ENCODE data around the gene CPO. TPM values are rescaled to one million over a fixed set of nuclear protein-coding genes. Genes with fewer than 3 reads are reported as not detected.

CPO gene
- polyA plus RNA-seq, 1 donor (not counting 4 experiments of a cell fraction or from before 2014, with no cell fraction given) = 0.25 TPM

- no peaks in the 10 kb centered on the region for H3K79me2 ChIP-seq (ENCODE audit: control insufficient read depth, insufficient read depth, low read length)
- H3K9me1 ChIP-seq (ENCODE audit: control insufficient read depth, extremely low read depth, insufficient read depth, low read length) = no peaks in the 10 kb centered on the region
- H3K36me3 ChIP-seq (ENCODE audit: control insufficient read depth in 2 of 2, extremely low read depth in 1 of 2, insufficient read depth in 2 of 2, low read length in 2 of 2) = no peaks in the 10 kb centered on the region
- DNase-seq (ENCODE audit: low read depth, low spot score) (no peak), FAIRE-seq (no peak)
- H3K27me3 ChIP-seq (ENCODE audit: control insufficient read depth, extremely low read depth, insufficient read depth, low read length) = no peaks in the 10 kb centered on the region
- H3K4me1 ChIP-seq (ENCODE audit: control insufficient read depth, extremely low read depth, insufficient read depth, low read length) = peaks cover 11% of the 10 kb centered on the region
- H3K4me3 ChIP-seq (ENCODE audit: control insufficient read depth in 2 of 3, extremely low read depth in 1 of 3, insufficient read depth in 2 of 3, low read depth in 1 of 3, low read length in 3 of 3) = no peak overlapping the region
- H3K9ac ChIP-seq (ENCODE audit: control insufficient read depth, extremely low read depth, insufficient read depth, low read length) = no peak overlapping the region
- H3K9me3 ChIP-seq (ENCODE audit: control insufficient read depth, low read depth, low read length) = no peaks in the 10 kb centered on the region
- H4K20me1 ChIP-seq (ENCODE audit: control insufficient read depth, extremely low read depth, insufficient read depth, low read length) = no peaks in the 10 kb centered on the region
- no peak overlapping the region for H3K27ac ChIP-seq (ENCODE audit: control insufficient read depth, insufficient read depth, low read length)
- H3K4me2 ChIP-seq (ENCODE audit: control insufficient read depth, extremely low read depth, insufficient read depth, low read depth, low read length) = no peak overlapping the region
- dilution Hi-C loops (cut with MboI; ENCODE audit: extremely low pct_ligation_motif_present, low sequenced_read_pairs) = no loop called here
- TF ChIP-seq CTCF (optimal IDR thresholded peaks at IDR 0.05 in 1 of 3, IDR thresholded peaks at IDR 0.05 in 1 of 3, conservative IDR thresholded peaks at IDR 0.05 in 1 of 3; ENCODE audit: extremely low read depth in 1 of 3, insufficient read depth in 2 of 3, low read length in 3 of 3) (no peak), EZH2 (IDR thresholded peaks at IDR 0.05; ENCODE audit: low read length) (no peak)
- H2AFZ ChIP-seq (ENCODE audit: control insufficient read depth, low read length) = no peak overlapping the region
These were observed 41.9 kb downstream of the CPO start for GRCh38 chr2:206981086-206981674.

- Histone ChIP-seq H3K36me3 (ENCODE audit: control insufficient read depth in 2 of 2, extremely low read depth in 1 of 2, insufficient read depth in 2 of 2, low read length in 2 of 2) (no peaks in the 10 kb centered on the region), H3K27ac (ENCODE audit: control insufficient read depth, insufficient read depth, low read length) (no peak overlapping the region), H3K79me2 (ENCODE audit: control insufficient read depth, insufficient read depth, low read length) (no peaks in the 10 kb centered on the region), H3K9me1 (ENCODE audit: control insufficient read depth, extremely low read depth, insufficient read depth, low read length) (no peaks in the 10 kb centered on the region), H2AFZ (ENCODE audit: control insufficient read depth, low read length) (peak overlapping the region; percentile 13), H4K20me1 (ENCODE audit: control insufficient read depth, extremely low read depth, insufficient read depth, low read length) (no peaks in the 10 kb centered on the region), H3K4me3 (ENCODE audit: control insufficient read depth in 2 of 3, extremely low read depth in 1 of 3, insufficient read depth in 2 of 3, low read depth in 1 of 3, low read length in 3 of 3) (no peak overlapping the region), H3K4me1 (ENCODE audit: control insufficient read depth, extremely low read depth, insufficient read depth, low read length) (peaks cover 11% of the 10 kb centered on the region), H3K27me3 (ENCODE audit: control insufficient read depth, extremely low read depth, insufficient read depth, low read length) (no peaks in the 10 kb centered on the region), H3K9ac (ENCODE audit: control insufficient read depth, extremely low read depth, insufficient read depth, low read length) (no peak overlapping the region), H3K4me2 (ENCODE audit: control insufficient read depth, extremely low read depth, insufficient read depth, low read depth, low read length) (no peak overlapping the region), H3K9me3 (ENCODE audit: control insufficient read depth, low read depth, low read length) (no peaks in the 10 kb centered on the region)
- dilution Hi-C loops (cut with MboI; ENCODE audit: extremely low pct_ligation_motif_present, low sequenced_read_pairs) = no loop called here
- TF ChIP-seq CTCF (optimal IDR thresholded peaks at IDR 0.05 in 1 of 3, IDR thresholded peaks at IDR 0.05 in 1 of 3, conservative IDR thresholded peaks at IDR 0.05 in 1 of 3; ENCODE audit: extremely low read depth in 1 of 3, insufficient read depth in 2 of 3, low read length in 3 of 3) (peak; percentile 89 to 97 (median 93)), EZH2 (IDR thresholded peaks at IDR 0.05; ENCODE audit: low read length) (no peak)
- DNase-seq (ENCODE audit: low read depth, low spot score) = no peak
- FAIRE-seq = peak; percentile 68
These were observed 42.5 kb downstream of the CPO start for GRCh38 chr2:206981739-206982340.
